Kidney (tissue), 14 donors: ENCODE measurements around the gene NFIA. TPM values are rescaled to one million over a fixed set of nuclear protein-coding genes. Genes with fewer than 3 reads are reported as not detected.

Experiments
- DNase-seq, 5 donors: peaks; one replicate each; pipeline ENCODE4 v3.0.0-alpha.2; 2013 to 2020
- FAIRE-seq: peaks from 2 replicates; lab custom pipeline; 2012; peaks lifted over from hg19 to GRCh38; lab: Jason Lieb, UNC
- H3K27ac ChIP-seq, 2 donors: one replicate each; pipeline ENCODE4 v1.7.0; 2013; ENCODE audit warnings: low read depth in 2 of 2, low read length in 2 of 2, inconsistent platforms in 1 of 2
- H3K27me3 ChIP-seq: one replicate; pipeline ENCODE4 v1.7.1; 2013; ENCODE audit warnings: low read length, inconsistent platforms; ENCODE audit not compliant: control insufficient read depth, insufficient read depth
- H3K36me3 ChIP-seq, 3 donors: one replicate each; pipeline versions ENCODE4 v1.7.0 to v1.7.1; 2013; ENCODE audit warnings: low read length in 3 of 3, control low read depth in 1 of 3, inconsistent platforms in 1 of 3; ENCODE audit not compliant: insufficient read depth in 3 of 3, control insufficient read depth in 2 of 3
- H3K4me1 ChIP-seq, 3 donors: one replicate each; pipeline versions ENCODE4 v1.7.0 to v1.7.1; 2013; ENCODE audit warnings: low read length in 3 of 3, inconsistent platforms in 1 of 3, low read depth in 1 of 3; ENCODE audit not compliant: control insufficient read depth in 2 of 3, insufficient read depth in 2 of 3
- H3K4me3 ChIP-seq, 3 donors: one replicate each; pipeline versions ENCODE4 v1.7.0 to v1.8.1; 2013; ENCODE audit warnings: low read length in 3 of 3, control low read depth in 1 of 3, inconsistent platforms in 1 of 3
- H3K9ac ChIP-seq, 3 donors: one replicate each; pipeline versions ENCODE4 v1.7.0 to v1.7.1; 2013; ENCODE audit warnings: low read length in 3 of 3, control low read depth in 1 of 3, inconsistent platforms in 1 of 3
- H3K9me3 ChIP-seq, 3 donors: one replicate each; pipeline versions ENCODE4 v1.7.0 to v1.7.1; 2013; ENCODE audit warnings: low read length in 3 of 3, control low read depth in 1 of 3, inconsistent platforms in 1 of 3; ENCODE audit not compliant: control insufficient read depth in 2 of 3, insufficient read depth in 1 of 3
- intact Hi-C: fragments of 100-400 bp; cut with DNase I; formaldehyde crosslinking; loops from one replicate; pipeline ENCODE4 v1.11.1; 2022
- polyA plus RNA-seq: library from polyadenylated mRNA; stranded (reverse); fragments of 350-450 nt; fragmentation: Illumina TruSeq; extraction: RNeasy Lipid Tissue Mini Kit (QIAGEN cat#74804); gene quantifications from one replicate; pipeline ENCODE4 v1.2.3, GENCODE V29; 2014; ENCODE audit warnings: low read depth, low replicate concordance; ENCODE audit not compliant: insufficient read depth
- total RNA-seq: library from RNA; stranded (reverse); fragmentation: NEBNext Ultra II Directional; extraction: Animal tissue kit (Norgen Biotek cat#: 25700); gene quantifications from one replicate; pipeline ENCODE4 v1.2.1, GENCODE V29; 2021
- TF ChIP-seq, protein P1 (sequence below): IDR thresholded peaks from 3 replicates; pipeline ENCODE4 v1.5.1; 2012; ENCODE audit warnings: mild to moderate bottlenecking, moderate library complexity, borderline replicate concordance; ENCODE audit not compliant: insufficient read depth; ENCODE audit errors: extremely low read depth
- donor health status: control.
- donor health status: control.
- donor health status: control.
- donor health status: control.
- donor health status: control.
- donor health status: DM: yes; HTN: yes; CAD: no.
- donor health status: Normal renal cell carcinoma (clear cell type).

The NFIA gene
- total and polyA plus RNA-seq, 2 donors from 2014 or later = 4.8 to 87.5 TPM

DNA sequence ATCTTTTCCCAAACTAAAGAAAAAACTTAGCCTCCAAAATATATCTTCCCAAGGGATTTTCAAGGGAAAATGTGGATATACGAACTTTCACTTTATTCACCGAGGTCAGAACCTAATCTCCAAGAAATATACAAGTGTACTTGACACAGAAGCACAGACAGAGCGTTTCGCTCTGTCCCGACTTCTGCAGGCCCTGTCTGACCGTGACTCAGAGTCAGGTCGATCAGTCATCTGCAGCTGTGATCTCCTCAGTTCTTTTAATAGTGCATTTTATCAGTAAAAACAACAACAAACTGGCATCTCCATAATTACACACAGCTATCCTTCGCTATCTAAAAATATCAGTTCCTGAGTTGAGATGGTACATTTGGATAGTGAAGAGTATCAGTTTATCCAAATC, 416.0 kb downstream of the NFIA start:
- FAIRE-seq = no peak
- TF ChIP-seq, protein P1, sequence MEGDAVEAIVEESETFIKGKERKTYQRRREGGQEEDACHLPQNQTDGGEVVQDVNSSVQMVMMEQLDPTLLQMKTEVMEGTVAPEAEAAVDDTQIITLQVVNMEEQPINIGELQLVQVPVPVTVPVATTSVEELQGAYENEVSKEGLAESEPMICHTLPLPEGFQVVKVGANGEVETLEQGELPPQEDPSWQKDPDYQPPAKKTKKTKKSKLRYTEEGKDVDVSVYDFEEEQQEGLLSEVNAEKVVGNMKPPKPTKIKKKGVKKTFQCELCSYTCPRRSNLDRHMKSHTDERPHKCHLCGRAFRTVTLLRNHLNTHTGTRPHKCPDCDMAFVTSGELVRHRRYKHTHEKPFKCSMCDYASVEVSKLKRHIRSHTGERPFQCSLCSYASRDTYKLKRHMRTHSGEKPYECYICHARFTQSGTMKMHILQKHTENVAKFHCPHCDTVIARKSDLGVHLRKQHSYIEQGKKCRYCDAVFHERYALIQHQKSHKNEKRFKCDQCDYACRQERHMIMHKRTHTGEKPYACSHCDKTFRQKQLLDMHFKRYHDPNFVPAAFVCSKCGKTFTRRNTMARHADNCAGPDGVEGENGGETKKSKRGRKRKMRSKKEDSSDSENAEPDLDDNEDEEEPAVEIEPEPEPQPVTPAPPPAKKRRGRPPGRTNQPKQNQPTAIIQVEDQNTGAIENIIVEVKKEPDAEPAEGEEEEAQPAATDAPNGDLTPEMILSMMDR = no peak
- H3K36me3 ChIP-seq = no peaks in the 10 kb centered on the region
- H3K4me1 ChIP-seq = no peaks in the 10 kb centered on the region
- no peak for DNase-seq
- H3K4me3 ChIP-seq = no peak overlapping the region
- intact Hi-C loops = no loop called here
- H3K9me3 ChIP-seq = no peaks in the 10 kb centered on the region
- no peak overlapping the region for H3K27ac ChIP-seq
- H3K9ac ChIP-seq = no peak overlapping the region
- H3K27me3 ChIP-seq = no peaks in the 10 kb centered on the region

DNA sequence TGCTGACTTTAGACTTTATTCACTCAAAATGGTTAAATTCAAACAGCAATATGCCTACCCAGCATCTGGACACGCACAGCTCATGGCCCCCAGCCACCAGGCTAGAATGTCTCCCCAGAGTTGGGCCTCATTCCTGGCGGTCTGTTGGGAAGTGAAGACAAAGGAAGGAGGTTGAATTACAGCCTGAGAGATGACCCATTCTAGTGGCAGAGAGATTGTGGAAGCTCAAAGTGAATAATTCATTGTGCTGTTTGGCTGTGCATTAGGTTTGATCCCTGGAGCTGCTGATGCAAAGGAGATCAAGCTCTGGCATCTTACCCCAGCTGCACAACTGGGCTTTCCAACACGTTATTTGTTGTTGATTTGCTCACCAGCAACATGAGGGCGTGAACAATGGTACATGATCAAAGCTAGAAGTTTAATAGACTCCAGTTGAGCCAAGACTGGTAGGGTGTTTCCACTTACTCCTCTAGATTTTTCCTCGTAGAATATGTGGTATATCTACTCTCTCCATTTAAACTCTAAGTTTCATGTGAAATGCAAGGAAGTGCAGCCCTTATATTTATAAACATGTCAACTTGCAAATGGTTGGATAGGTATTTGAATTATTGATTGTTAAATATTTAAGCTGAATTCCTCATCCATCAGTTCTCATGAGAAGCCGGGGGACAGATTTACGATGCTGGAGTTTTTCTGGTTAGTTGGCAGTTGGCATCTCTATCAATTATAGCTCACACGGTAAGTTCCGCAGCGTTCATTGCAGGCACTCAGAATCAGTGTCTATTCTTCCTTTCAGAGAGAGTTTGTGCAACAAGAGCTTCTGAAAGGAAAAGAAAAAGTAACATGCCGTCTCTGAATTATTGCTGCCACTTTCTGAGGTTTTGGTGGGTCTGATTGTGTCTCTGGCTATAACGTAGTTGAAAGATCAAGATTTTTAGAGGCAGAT, 419.9 kb downstream of the NFIA start:
- intact Hi-C loops = no loop called here
- Histone ChIP-seq H3K4me3 (no peak overlapping the region), H3K9ac (no peak overlapping the region), H3K36me3 (no peaks in the 10 kb centered on the region), H3K27me3 (no peaks in the 10 kb centered on the region), H3K9me3 (no peaks in the 10 kb centered on the region), H3K27ac (no peak overlapping the region), H3K4me1 (no peaks in the 10 kb centered on the region)
- peak in 3 of 5 donors; percentile 25 to 59 (median 51) for DNase-seq
- no peak for FAIRE-seq
- TF ChIP-seq, protein P1 = no peak

DNA sequence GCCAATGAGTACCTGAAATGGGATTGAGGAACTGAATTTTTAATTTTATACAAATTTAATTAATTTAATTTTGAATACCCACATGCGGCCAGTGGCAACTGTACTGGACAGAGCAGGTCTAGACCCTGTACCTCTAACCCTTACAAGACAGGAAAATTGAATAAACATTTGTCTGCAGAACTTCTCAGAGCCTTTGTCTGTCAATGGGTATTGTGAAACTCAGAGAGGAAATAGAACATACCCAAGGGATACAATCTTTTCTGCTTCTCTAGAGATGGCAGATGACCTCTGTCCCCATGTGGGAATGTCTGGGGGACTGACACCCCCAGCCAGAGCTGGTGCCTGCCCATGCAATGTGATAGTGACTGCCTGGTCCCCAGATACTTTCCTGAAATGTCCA, 421.9 kb downstream of the NFIA start:
- Histone ChIP-seq H3K9me3 (no peaks in the 10 kb centered on the region), H3K4me1 (no peaks in the 10 kb centered on the region), H3K9ac (no peak overlapping the region), H3K4me3 (no peak overlapping the region), H3K36me3 (no peaks in the 10 kb centered on the region), H3K27me3 (no peaks in the 10 kb centered on the region), H3K27ac (no peak overlapping the region)
- FAIRE-seq (no peak), DNase-seq (no peak)
- TF ChIP-seq, protein P1 = no peak
- intact Hi-C loops = no loop called here
